ENCODE data around the gene TFAP2A. TPM values are rescaled to one million over a fixed set of nuclear protein-coding genes. Genes with fewer than 3 reads are reported as not detected.

TFAP2A gene
- total RNA-seq, 1 experiment from 2014 or later, result 24.3 TPM

GRCh38 chr6:10398446-10399218, 16.2 kb downstream of the TFAP2A start:
- RAD21 ChIA-PET (ENCODE audit: low non-redundant PET in 1 of 2, low total read pairs in 2 of 2, uncharacterized antibody in 2 of 2, unreplicated experiment in 2 of 2), result no interaction called here
- no peak for ATAC-seq
- TF ChIP-seq JUND (IDR thresholded peaks at IDR 0.05) (no peak), ZNF274 (IDR thresholded peaks at IDR 0.05; ENCODE audit: low read depth, low read length) (no peak), MAX (IDR thresholded peaks at IDR 0.05) (no peak), CTCF (IDR thresholded peaks at IDR 0.05 in 2 of 3, conservative IDR thresholded peaks at IDR 0.05 in 1 of 3; ENCODE audit: borderline replicate concordance in 1 of 3, insufficient read depth in 1 of 3, low read depth in 2 of 3, low read length in 2 of 3) (no peak), FOSL1 (IDR thresholded peaks at IDR 0.05; ENCODE audit: low read depth) (no peak)
- TF ChIP-seq, protein P1, sequence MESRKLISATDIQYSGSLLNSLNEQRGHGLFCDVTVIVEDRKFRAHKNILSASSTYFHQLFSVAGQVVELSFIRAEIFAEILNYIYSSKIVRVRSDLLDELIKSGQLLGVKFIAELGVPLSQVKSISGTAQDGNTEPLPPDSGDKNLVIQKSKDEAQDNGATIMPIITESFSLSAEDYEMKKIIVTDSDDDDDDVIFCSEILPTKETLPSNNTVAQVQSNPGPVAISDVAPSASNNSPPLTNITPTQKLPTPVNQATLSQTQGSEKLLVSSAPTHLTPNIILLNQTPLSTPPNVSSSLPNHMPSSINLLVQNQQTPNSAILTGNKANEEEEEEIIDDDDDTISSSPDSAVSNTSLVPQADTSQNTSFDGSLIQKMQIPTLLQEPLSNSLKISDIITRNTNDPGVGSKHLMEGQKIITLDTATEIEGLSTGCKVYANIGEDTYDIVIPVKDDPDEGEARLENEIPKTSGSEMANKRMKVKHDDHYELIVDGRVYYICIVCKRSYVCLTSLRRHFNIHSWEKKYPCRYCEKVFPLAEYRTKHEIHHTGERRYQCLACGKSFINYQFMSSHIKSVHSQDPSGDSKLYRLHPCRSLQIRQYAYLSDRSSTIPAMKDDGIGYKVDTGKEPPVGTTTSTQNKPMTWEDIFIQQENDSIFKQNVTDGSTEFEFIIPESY (IDR thresholded peaks at IDR 0.05; ENCODE audit: extremely low read depth, insufficient replicate concordance, low read length), result no peak
- TF ChIP-seq, protein P2, sequence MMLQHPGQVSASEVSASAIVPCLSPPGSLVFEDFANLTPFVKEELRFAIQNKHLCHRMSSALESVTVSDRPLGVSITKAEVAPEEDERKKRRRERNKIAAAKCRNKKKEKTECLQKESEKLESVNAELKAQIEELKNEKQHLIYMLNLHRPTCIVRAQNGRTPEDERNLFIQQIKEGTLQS (IDR thresholded peaks at IDR 0.05), result no peak
- H3K4me2 ChIP-seq (ENCODE audit: low read length), result no peak overlapping the region
- H3K79me2 ChIP-seq (ENCODE audit: insufficient read depth, low read length), result peaks cover 11% of the 10 kb centered on the region; the same call in 1 of the 2 replicates
- H3K9me2 ChIP-seq (ENCODE audit: insufficient read depth), result no peaks in the 10 kb centered on the region
- peaks cover 7 to 11% of the 10 kb centered on the region in 2 experiments; a peak in 3 of 4 replicates for H3K36me3 ChIP-seq (ENCODE audit: control insufficient read depth in 1 of 2, insufficient read depth in 2 of 2, low read length in 2 of 2)
- intact Hi-C loops (cut with micrococcal nuclease), result no loop called here
- no peak overlapping the region for H3K4me3 ChIP-seq (replicated peaks in 1 of 2; ENCODE audit: low read depth in 1 of 2, low read length in 2 of 2)
- POLR2A ChIA-PET, result no interaction called here
- H3K4me1 ChIP-seq (ENCODE audit: control insufficient read depth in 1 of 2, insufficient read depth in 2 of 2, low read length in 2 of 2), result peaks cover 8 to 20% of the 10 kb centered on the region in 2 experiments; a peak in 3 of 4 replicates
- H2AFZ ChIP-seq (ENCODE audit: low read depth, low read length, poor library complexity, severe bottlenecking), result no peak overlapping the region
- no peaks in the 10 kb centered on the region for H3K9me3 ChIP-seq (ENCODE audit: control insufficient read depth in 1 of 2, insufficient read depth in 1 of 2, low read depth in 1 of 2, low read length in 2 of 2)
- H3K9ac ChIP-seq (ENCODE audit: low read length), result no peak overlapping the region
- H3K27ac ChIP-seq (ENCODE audit: low read depth, low read length), result no peak overlapping the region
- DNase-seq (ENCODE audit: low read depth, low spot score), result no peak
- H4K20me1 ChIP-seq (ENCODE audit: insufficient read depth), result no peaks in the 10 kb centered on the region
- no peaks in the 10 kb centered on the region for H3K27me3 ChIP-seq (ENCODE audit: insufficient read depth, low read length)
- no TSS peak for BruUV-seq (replicated peaks)
- CTCF ChIA-PET, result no interaction called here
